Keratinocyte (primary cell): Measurements from ENCODE around the gene TAF4. TPM values are rescaled to one million over a fixed set of nuclear protein-coding genes. Genes with fewer than 3 reads are reported as not detected.
"Not testable (repeated sequence)": the region's sequence is repeated elsewhere in the genome, so short reads cannot be mapped to it uniquely, and the experiment has no call there.

Source experiments
- DNase-seq: peaks from one replicate; pipeline ENCODE4 v3.0.0-alpha.2; 2011; ENCODE audit warnings: low read depth, missing footprints, low spot score
- FAIRE-seq: peaks from 2 replicates; lab custom pipeline; 2011; peaks lifted over from hg19 to GRCh38; lab: Jason Lieb, UNC
- H2AFZ ChIP-seq: 2 replicates; pipeline ENCODE4 v1.6.0; 2012; ENCODE audit warnings: low read length, control low read depth, inconsistent platforms; ENCODE audit not compliant: control insufficient read depth
- H3K27ac ChIP-seq: 2 replicates; pipeline ENCODE4 v1.5.1; 2011; ENCODE audit warnings: low read length; ENCODE audit not compliant: control insufficient read depth, insufficient read depth
- H3K27me3 ChIP-seq: 3 replicates; pipeline ENCODE4 v1.6.0; 2011; ENCODE audit warnings: low read length; ENCODE audit not compliant: control insufficient read depth, insufficient read depth; ENCODE audit errors: extremely low read depth
- H3K36me3 ChIP-seq, 2 experiments: 2 replicates in 1 of 2; 3 replicates in 1 of 2; pipeline ENCODE4 v1.5.1; 2011; ENCODE audit warnings: low read length in 2 of 2, mild to moderate bottlenecking in 1 of 2; ENCODE audit not compliant: control insufficient read depth in 2 of 2, insufficient read depth in 2 of 2; ENCODE audit errors: extremely low read depth in 1 of 2
- H3K4me1 ChIP-seq: 3 replicates; pipeline ENCODE4 v1.5.1; 2011; ENCODE audit warnings: low read length; ENCODE audit not compliant: control insufficient read depth, insufficient read depth; ENCODE audit errors: extremely low read depth
- H3K4me2 ChIP-seq: 3 replicates; pipeline ENCODE4 v1.6.0; 2011; ENCODE audit warnings: low read depth, low read length; ENCODE audit not compliant: control insufficient read depth, insufficient read depth; ENCODE audit errors: extremely low read depth
- H3K4me3 ChIP-seq, 3 experiments: fragments of 200-600 bp in 1 of 3; sonication (generic) in 1 of 3; 2 replicates in 2 of 3; 3 replicates in 1 of 3; pipeline ENCODE4 v1.5.1; 2011 to 2016; ENCODE audit warnings: low read length in 3 of 3, mild to moderate bottlenecking in 3 of 3, control low read depth in 2 of 3, inconsistent platforms in 1 of 3, low read depth in 1 of 3, mixed read lengths in 1 of 3, mixed run types in 1 of 3, moderate library complexity in 1 of 3; ENCODE audit not compliant: control insufficient read depth in 2 of 3, insufficient read depth in 2 of 3; ENCODE audit errors: extremely low read depth in 1 of 3
- H3K79me2 ChIP-seq: 2 replicates; pipeline ENCODE4 v1.6.0; 2012; ENCODE audit warnings: low read length; ENCODE audit not compliant: control insufficient read depth, insufficient read depth
- H3K9ac ChIP-seq: 3 replicates; pipeline ENCODE4 v1.6.0; 2011; ENCODE audit warnings: low read length; ENCODE audit not compliant: control insufficient read depth, insufficient read depth; ENCODE audit errors: extremely low read depth
- H3K9me1 ChIP-seq: 3 replicates; pipeline ENCODE4 v1.6.0; 2011; ENCODE audit warnings: low read length; ENCODE audit not compliant: control insufficient read depth, insufficient read depth; ENCODE audit errors: extremely low read depth
- H3K9me3 ChIP-seq: 2 replicates; pipeline ENCODE4 v1.5.1; 2012; ENCODE audit warnings: low read depth, low read length; ENCODE audit not compliant: control insufficient read depth
- H4K20me1 ChIP-seq: 3 replicates; pipeline ENCODE4 v1.6.0; 2011; ENCODE audit warnings: low read length; ENCODE audit not compliant: control insufficient read depth, insufficient read depth; ENCODE audit errors: extremely low read depth
- CTCF ChIP-seq, 3 experiments: IDR thresholded peaks in 1 of 3; conservative IDR thresholded peaks in 1 of 3; optimal IDR thresholded peaks in 1 of 3; 2 replicates in 2 of 3; 3 replicates in 1 of 3; pipeline versions ENCODE3 to v1.5.1; 2011; ENCODE audit warnings: low read length in 3 of 3, mild to moderate bottlenecking in 3 of 3, moderate library complexity in 2 of 3, control low read depth in 1 of 3, inconsistent platforms in 1 of 3; ENCODE audit not compliant: insufficient read depth in 2 of 3; ENCODE audit errors: extremely low read depth in 1 of 3
- EZH2 ChIP-seq: IDR thresholded peaks from one replicate; pipeline ENCODE4 v1.6.1; 2012; ENCODE audit warnings: inconsistent platforms, mild to moderate bottlenecking, low read length, moderate library complexity
- dilution Hi-C: fragments of 300-500 bp; cut with MboI; formaldehyde crosslinking; loops from one replicate; pipeline ENCODE4 v1.7.0; 2020; ENCODE audit warnings: low sequenced_read_pairs; ENCODE audit not compliant: extremely low pct_ligation_motif_present
- polyA plus RNA-seq, 5 experiments: library from polyadenylated mRNA; depleted of rRNA in 3 of 5; stranded (reverse) in 3 of 5; stranded (forward) in 1 of 5; unstranded in 1 of 5; fragments of >200 nt; gene quantifications; 1 replicate in 1 of 5; 2 replicates in 3 of 5; 3 replicates in 1 of 5; pipeline versions ENCODE4 v1.2.1 to v1.2.3, GENCODE V29; 2011 to 2012; ENCODE audit warnings: missing spikeins in 2 of 5, low read depth in 1 of 5, low replicate concordance in 1 of 5

Gene TAF4
- polyA plus RNA-seq, 1 donor (not counting 4 experiments of a cell fraction or from before 2014, with no cell fraction given), result 3.3 TPM

GRCh38 chr20:62056975-62057374 is 8.7 kb downstream of the TAF4 start:
- no peak overlapping the region for H3K4me2 ChIP-seq
- H2AFZ ChIP-seq, result no peak overlapping the region
- dilution Hi-C loops, result no loop called here
- no peak for DNase-seq
- no peak overlapping the region for H3K4me3 ChIP-seq
- TF ChIP-seq EZH2 (no peak), CTCF (optimal IDR thresholded peaks at IDR 0.05 in 1 of 3, IDR thresholded peaks at IDR 0.05 in 1 of 3, conservative IDR thresholded peaks at IDR 0.05 in 1 of 3; ENCODE audit: extremely low read depth in 1 of 3, insufficient read depth in 2 of 3, low read length in 3 of 3) (no peak)
- no peaks in the 10 kb centered on the region for H3K27me3 ChIP-seq
- peaks cover 6% of the 10 kb centered on the region for H4K20me1 ChIP-seq
- no peaks in the 10 kb centered on the region for H3K9me1 ChIP-seq
- no peak for FAIRE-seq
- peaks cover 0 to 6% of the 10 kb centered on the region in 2 experiments for H3K36me3 ChIP-seq
- no peak overlapping the region for H3K27ac ChIP-seq
- H3K9ac ChIP-seq, result no peak overlapping the region
- peaks cover 79% of the 10 kb centered on the region for H3K79me2 ChIP-seq
- H3K9me3 ChIP-seq, result no peaks in the 10 kb centered on the region
- H3K4me1 ChIP-seq, result no peaks in the 10 kb centered on the region

DNA sequence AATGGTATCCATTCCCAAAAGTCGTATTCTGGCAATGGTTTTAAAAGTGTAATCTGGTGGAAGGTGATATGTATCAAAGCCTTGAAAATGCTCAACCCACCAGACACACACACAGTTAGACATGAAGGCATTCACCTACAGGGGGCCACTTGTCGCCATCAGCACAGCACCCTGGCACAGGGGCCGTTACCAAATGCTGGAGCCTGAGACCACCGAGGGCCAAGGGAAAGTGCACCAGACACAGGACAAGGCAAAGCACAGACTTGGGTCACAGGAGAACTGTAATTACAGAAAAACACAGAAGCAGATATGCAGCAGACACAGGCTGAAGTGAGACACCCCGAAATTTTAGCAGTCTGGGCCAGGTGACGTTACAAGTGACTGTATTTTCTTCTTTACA is 9.3 kb downstream of the TAF4 start:
- Histone ChIP-seq H3K9ac (no peak overlapping the region), H3K4me1 (no peaks in the 10 kb centered on the region), H3K9me3 (no peaks in the 10 kb centered on the region), H3K4me3 (no peak overlapping the region), H3K27me3 (no peaks in the 10 kb centered on the region), H3K9me1 (no peaks in the 10 kb centered on the region), H2AFZ (no peak overlapping the region), H4K20me1 (peaks cover 6% of the 10 kb centered on the region), H3K36me3 (peaks cover 0 to 4% of the 10 kb centered on the region in 2 experiments), H3K79me2 (peaks cover 81% of the 10 kb centered on the region), H3K4me2 (no peak overlapping the region), H3K27ac (no peak overlapping the region)
- dilution Hi-C loops, result no loop called here
- DNase-seq, result no peak
- TF ChIP-seq EZH2 (no peak), CTCF (optimal IDR thresholded peaks at IDR 0.05 in 1 of 3, IDR thresholded peaks at IDR 0.05 in 1 of 3, conservative IDR thresholded peaks at IDR 0.05 in 1 of 3; ENCODE audit: extremely low read depth in 1 of 3, insufficient read depth in 2 of 3, low read length in 3 of 3) (no peak)
- no peak for FAIRE-seq

- H3K4me2 ChIP-seq, dilution Hi-C loops: not testable (repeated sequence)
These were observed 9.9 kb downstream of the TAF4 start for GRCh38 chr20:62055862-62056115.

More at GRCh38 chr20:62055862-62056115, 9.9 kb downstream of the TAF4 start:
- H3K36me3 ChIP-seq, H3K9ac ChIP-seq, H3K4me1 ChIP-seq, DNase-seq, H4K20me1 ChIP-seq, H3K27ac ChIP-seq, H3K27me3 ChIP-seq, FAIRE-seq, H2AFZ ChIP-seq, H3K9me3 ChIP-seq, H3K9me1 ChIP-seq, H3K4me3 ChIP-seq: not testable (repeated sequence)
- peaks cover 79% of the 10 kb centered on the region for H3K79me2 ChIP-seq
